GM23338 (cell line): ENCODE results near the gene IKBKG.
"Not testable (repeated sequence)": the region's sequence is repeated elsewhere in the genome, so short reads cannot be mapped to it uniquely, and the experiment has no call there.

ENCODE experiments used
- CREB1 ChIP-seq: fragments of 250-450 bp; sonication (Bioruptor Pico); IDR thresholded peaks from 2 replicates; pipeline ENCODE4 v1.5.0; 2020; ENCODE audit warnings: low read depth, mild to moderate bottlenecking, moderate library complexity
- ETS1 ChIP-seq: IDR thresholded peaks from 2 replicates; pipeline ENCODE4 v1.6.1; 2016; ENCODE audit warnings: antibody characterized with exemption
- EZH2 ChIP-seq: fragments of 200-600 bp; sonication (generic); IDR thresholded peaks from one replicate; pipeline ENCODE4 v1.8.0; 2017; ENCODE audit warnings: antibody characterized with exemption, mild to moderate bottlenecking, low read depth; ENCODE audit not compliant: unreplicated experiment
- EZH2phosphoT487 ChIP-seq: fragments of 200-600 bp; sonication (generic); IDR thresholded peaks from one replicate; pipeline ENCODE4 v1.8.1; 2018; ENCODE audit warnings: antibody characterized with exemption; ENCODE audit not compliant: unreplicated experiment
- JUNB ChIP-seq: IDR thresholded peaks from one replicate; pipeline ENCODE4 v1.6.1; 2016; ENCODE audit warnings: antibody characterized with exemption; ENCODE audit not compliant: unreplicated experiment
- NANOG ChIP-seq: IDR thresholded peaks from 2 replicates; pipeline ENCODE4 v1.6.1; 2016; ENCODE audit warnings: antibody characterized with exemption, borderline replicate concordance
- POLR2AphosphoS5 ChIP-seq: IDR thresholded peaks from 2 replicates; pipeline ENCODE4 v1.6.1; 2016; ENCODE audit warnings: antibody characterized with exemption, low read depth
- REST ChIP-seq: IDR thresholded peaks from one replicate; pipeline ENCODE4 v1.6.1; 2018; ENCODE audit warnings: antibody characterized with exemption; ENCODE audit not compliant: unreplicated experiment
- STAT1 ChIP-seq: IDR thresholded peaks from one replicate; pipeline ENCODE4 v1.6.1; 2016; ENCODE audit warnings: antibody characterized with exemption; ENCODE audit not compliant: unreplicated experiment
- ZNF114 ChIP-seq: fragments of 250-450 bp; sonication (Bioruptor Pico); IDR thresholded peaks from 2 replicates; pipeline ENCODE4 v1.5.0; 2020; ENCODE audit warnings: mild to moderate bottlenecking, moderate library complexity
- ZNF331 ChIP-seq: fragments of 250-450 bp; sonication (Bioruptor Pico); IDR thresholded peaks from 2 replicates; pipeline ENCODE4 v1.5.0; 2020; ENCODE audit warnings: low read depth, mild to moderate bottlenecking, moderate library complexity
- TF ChIP-seq, protein P1 (sequence below), 2 experiments: fragments of 200-600 bp in 1 of 2; sonication (generic) in 1 of 2; conservative IDR thresholded peaks; 2 replicates each; pipeline versions ENCODE4 v1.5.1 to v1.6.1; 2016 to 2017; ENCODE audit warnings: antibody characterized with exemption in 2 of 2, low read depth in 2 of 2, mild to moderate bottlenecking in 2 of 2, moderate library complexity in 1 of 2
- TF ChIP-seq, protein P2 (sequence below): fragments of 250-450 bp; sonication (Bioruptor Pico); IDR thresholded peaks from 2 replicates; pipeline ENCODE4 v1.5.0; 2020; ENCODE audit warnings: mild to moderate bottlenecking, moderate library complexity

GRCh38 chrX:154573061-154573460 lies 25.6 kb downstream of the IKBKG start:
- TF ChIP-seq, protein P1, sequence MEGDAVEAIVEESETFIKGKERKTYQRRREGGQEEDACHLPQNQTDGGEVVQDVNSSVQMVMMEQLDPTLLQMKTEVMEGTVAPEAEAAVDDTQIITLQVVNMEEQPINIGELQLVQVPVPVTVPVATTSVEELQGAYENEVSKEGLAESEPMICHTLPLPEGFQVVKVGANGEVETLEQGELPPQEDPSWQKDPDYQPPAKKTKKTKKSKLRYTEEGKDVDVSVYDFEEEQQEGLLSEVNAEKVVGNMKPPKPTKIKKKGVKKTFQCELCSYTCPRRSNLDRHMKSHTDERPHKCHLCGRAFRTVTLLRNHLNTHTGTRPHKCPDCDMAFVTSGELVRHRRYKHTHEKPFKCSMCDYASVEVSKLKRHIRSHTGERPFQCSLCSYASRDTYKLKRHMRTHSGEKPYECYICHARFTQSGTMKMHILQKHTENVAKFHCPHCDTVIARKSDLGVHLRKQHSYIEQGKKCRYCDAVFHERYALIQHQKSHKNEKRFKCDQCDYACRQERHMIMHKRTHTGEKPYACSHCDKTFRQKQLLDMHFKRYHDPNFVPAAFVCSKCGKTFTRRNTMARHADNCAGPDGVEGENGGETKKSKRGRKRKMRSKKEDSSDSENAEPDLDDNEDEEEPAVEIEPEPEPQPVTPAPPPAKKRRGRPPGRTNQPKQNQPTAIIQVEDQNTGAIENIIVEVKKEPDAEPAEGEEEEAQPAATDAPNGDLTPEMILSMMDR (conservative IDR thresholded peaks at IDR 0.05; ENCODE audit: low read depth in 2 of 2), result not testable (repeated sequence)
- TF ChIP-seq JUNB; POLR2AphosphoS5; EZH2; CREB1 (CRISPR knock-in tag); EZH2phosphoT487; STAT1; REST; NANOG; ETS1; ZNF331; ZNF114 (CRISPR knock-in tag): not testable (repeated sequence)
- TF ChIP-seq, protein P2, sequence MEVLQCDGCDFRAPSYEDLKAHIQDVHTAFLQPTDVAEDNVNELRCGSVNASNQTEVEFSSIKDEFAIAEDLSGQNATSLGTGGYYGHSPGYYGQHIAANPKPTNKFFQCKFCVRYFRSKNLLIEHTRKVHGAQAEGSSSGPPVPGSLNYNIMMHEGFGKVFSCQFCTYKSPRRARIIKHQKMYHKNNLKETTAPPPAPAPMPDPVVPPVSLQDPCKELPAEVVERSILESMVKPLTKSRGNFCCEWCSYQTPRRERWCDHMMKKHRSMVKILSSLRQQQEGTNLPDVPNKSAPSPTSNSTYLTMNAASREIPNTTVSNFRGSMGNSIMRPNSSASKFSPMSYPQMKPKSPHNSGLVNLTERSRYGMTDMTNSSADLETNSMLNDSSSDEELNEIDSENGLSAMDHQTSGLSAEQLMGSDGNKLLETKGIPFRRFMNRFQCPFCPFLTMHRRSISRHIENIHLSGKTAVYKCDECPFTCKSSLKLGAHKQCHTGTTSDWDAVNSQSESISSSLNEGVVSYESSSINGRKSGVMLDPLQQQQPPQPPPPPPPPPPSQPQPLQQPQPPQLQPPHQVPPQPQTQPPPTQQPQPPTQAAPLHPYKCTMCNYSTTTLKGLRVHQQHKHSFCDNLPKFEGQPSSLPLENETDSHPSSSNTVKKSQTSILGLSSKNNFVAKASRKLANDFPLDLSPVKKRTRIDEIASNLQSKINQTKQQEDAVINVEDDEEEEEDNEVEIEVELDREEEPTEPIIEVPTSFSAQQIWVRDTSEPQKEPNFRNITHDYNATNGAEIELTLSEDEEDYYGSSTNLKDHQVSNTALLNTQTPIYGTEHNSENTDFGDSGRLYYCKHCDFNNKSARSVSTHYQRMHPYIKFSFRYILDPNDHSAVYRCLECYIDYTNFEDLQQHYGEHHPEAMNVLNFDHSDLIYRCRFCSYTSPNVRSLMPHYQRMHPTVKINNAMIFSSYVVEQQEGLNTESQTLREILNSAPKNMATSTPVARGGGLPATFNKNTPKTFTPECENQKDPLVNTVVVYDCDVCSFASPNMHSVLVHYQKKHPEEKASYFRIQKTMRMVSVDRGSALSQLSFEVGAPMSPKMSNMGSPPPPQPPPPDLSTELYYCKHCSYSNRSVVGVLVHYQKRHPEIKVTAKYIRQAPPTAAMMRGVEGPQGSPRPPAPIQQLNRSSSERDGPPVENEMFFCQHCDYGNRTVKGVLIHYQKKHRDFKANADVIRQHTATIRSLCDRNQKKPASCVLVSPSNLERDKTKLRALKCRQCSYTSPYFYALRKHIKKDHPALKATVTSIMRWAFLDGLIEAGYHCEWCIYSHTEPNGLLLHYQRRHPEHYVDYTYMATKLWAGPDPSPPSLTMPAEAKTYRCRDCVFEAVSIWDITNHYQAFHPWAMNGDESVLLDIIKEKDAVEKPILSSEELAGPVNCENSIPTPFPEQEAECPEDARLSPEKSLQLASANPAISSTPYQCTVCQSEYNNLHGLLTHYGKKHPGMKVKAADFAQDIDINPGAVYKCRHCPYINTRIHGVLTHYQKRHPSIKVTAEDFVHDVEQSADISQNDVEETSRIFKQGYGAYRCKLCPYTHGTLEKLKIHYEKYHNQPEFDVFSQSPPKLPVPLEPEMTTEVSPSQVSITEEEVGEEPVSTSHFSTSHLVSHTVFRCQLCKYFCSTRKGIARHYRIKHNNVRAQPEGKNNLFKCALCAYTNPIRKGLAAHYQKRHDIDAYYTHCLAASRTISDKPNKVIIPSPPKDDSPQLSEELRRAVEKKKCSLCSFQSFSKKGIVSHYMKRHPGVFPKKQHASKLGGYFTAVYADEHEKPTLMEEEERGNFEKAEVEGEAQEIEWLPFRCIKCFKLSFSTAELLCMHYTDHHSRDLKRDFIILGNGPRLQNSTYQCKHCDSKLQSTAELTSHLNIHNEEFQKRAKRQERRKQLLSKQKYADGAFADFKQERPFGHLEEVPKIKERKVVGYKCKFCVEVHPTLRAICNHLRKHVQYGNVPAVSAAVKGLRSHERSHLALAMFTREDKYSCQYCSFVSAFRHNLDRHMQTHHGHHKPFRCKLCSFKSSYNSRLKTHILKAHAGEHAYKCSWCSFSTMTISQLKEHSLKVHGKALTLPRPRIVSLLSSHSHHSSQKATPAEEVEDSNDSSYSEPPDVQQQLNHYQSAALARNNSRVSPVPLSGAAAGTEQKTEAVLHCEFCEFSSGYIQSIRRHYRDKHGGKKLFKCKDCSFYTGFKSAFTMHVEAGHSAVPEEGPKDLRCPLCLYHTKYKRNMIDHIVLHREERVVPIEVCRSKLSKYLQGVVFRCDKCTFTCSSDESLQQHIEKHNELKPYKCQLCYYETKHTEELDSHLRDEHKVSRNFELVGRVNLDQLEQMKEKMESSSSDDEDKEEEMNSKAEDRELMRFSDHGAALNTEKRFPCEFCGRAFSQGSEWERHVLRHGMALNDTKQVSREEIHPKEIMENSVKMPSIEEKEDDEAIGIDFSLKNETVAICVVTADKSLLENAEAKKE (CRISPR knock-in tag), result not testable (repeated sequence)
